Measurements from ENCODE around the gene OXT. TPM values are rescaled to one million over a fixed set of nuclear protein-coding genes. Genes with fewer than 3 reads are reported as not detected.

Gene OXT
- total and polyA plus RNA-seq, 2 of the 13 experiments (the other 11 are each of a cell fraction or from before 2014, with no cell fraction given), result not detected

DNA sequence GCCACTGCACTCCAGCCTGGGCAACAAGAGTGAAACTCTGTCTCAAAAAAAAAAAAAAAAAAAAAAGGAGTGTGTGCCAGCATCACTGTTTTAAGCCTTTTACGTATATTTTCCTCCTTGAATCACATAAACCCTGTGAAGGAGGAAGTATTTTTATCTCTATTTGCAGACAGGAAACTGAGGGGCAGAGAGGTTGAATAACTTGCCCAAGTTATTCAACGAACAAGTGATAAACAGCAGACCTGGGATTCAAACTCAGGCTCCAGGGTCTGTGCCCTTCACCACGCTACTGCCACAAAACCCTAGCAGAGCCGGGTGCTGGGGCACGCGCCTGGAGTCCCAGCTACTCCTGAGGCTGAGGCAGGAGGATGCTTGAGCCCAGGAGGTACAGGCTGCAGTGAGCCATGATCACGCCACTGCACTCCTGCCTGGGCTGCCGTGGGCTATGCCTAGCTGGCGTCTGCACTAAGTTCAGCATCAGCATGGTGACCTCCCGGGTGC is 22.5 kb downstream of the OXT start (continued):
- TF ChIP-seq ZNF317 (CRISPR knock-in tag; IDR thresholded peaks at IDR 0.05) (no peak), ZSCAN5A (CRISPR knock-in tag; IDR thresholded peaks at IDR 0.05; ENCODE audit: borderline replicate concordance) (no peak), SP4 (CRISPR knock-in tag; IDR thresholded peaks at IDR 0.05) (no peak)

- WGBS (ENCODE audit: low lambda C conversion rate), result 92% methylated on average over 13 of the region's 13 CpGs
- no peak overlapping the region for H2AFZ ChIP-seq (ENCODE audit: low read length)
- intact Hi-C loops (cut with micrococcal nuclease; ENCODE audit: unreplicated experiment), result no loop called here
- FAIRE-seq (no peak), DNase-seq (ENCODE audit: low spot score) (no peak), ATAC-seq (peak; percentile 15)
- peaks cover 0 to 11% of the 10 kb centered on the region in 2 experiments; a peak in 1 of 5 replicates for H3K27me3 ChIP-seq (ENCODE audit: control insufficient read depth in 1 of 2, insufficient read depth in 2 of 2, low read length in 2 of 2)
- no peak overlapping the region for H3K4me3 ChIP-seq (replicated peaks in 1 of 3; ENCODE audit: insufficient read depth in 1 of 3, low read depth in 2 of 3, low read length in 3 of 3)
- no peaks in the 10 kb centered on the region for H4K20me1 ChIP-seq (ENCODE audit: insufficient read depth, low read length)
- H3K4me1 ChIP-seq (ENCODE audit: insufficient read depth, low read length), result peaks cover 11% of the 10 kb centered on the region
- ChIA-PET CTCF (ENCODE audit: low intra/inter-chr PET ratio, low total read pairs) (no interaction called here), POLR2A (no interaction called here)
- no TSS peak for BruUV-seq (replicated peaks)
- no peak overlapping the region for H3K4me2 ChIP-seq (ENCODE audit: low read depth, low read length)
- in situ Hi-C loops (cut with HindIII; ENCODE audit: extremely low pct_ligation_motif_present, low pct_unique_long_range_greater_than_20kb), result no loop called here
- no peak overlapping the region for H3K27ac ChIP-seq (ENCODE audit: extremely low read length, insufficient read depth, low read length)
- no peaks in the 10 kb centered on the region for H3K36me3 ChIP-seq (replicated peaks in 1 of 2; ENCODE audit: control insufficient read depth in 1 of 2, insufficient read depth in 2 of 2, low read length in 2 of 2)
- H3K9me3 ChIP-seq (ENCODE audit: low read length), result no peaks in the 10 kb centered on the region
- H3K79me2 ChIP-seq (ENCODE audit: insufficient read depth, low read length), result no peaks in the 10 kb centered on the region
- H3K9ac ChIP-seq (ENCODE audit: insufficient read depth, low read depth, low read length), result no peak overlapping the region
- TF ChIP-seq ZNF274 (CRISPR knock-in tag; IDR thresholded peaks at IDR 0.05), result 0 out of 2 replicates have a peak, but pooled peaks have one; percentile 69
- 0 out of 2 replicates have a peak, but pooled peaks have one; percentile 56 for TF ChIP-seq SMAD9 (CRISPR knock-in tag; IDR thresholded peaks at IDR 0.05)
- TF ChIP-seq, protein P1, sequence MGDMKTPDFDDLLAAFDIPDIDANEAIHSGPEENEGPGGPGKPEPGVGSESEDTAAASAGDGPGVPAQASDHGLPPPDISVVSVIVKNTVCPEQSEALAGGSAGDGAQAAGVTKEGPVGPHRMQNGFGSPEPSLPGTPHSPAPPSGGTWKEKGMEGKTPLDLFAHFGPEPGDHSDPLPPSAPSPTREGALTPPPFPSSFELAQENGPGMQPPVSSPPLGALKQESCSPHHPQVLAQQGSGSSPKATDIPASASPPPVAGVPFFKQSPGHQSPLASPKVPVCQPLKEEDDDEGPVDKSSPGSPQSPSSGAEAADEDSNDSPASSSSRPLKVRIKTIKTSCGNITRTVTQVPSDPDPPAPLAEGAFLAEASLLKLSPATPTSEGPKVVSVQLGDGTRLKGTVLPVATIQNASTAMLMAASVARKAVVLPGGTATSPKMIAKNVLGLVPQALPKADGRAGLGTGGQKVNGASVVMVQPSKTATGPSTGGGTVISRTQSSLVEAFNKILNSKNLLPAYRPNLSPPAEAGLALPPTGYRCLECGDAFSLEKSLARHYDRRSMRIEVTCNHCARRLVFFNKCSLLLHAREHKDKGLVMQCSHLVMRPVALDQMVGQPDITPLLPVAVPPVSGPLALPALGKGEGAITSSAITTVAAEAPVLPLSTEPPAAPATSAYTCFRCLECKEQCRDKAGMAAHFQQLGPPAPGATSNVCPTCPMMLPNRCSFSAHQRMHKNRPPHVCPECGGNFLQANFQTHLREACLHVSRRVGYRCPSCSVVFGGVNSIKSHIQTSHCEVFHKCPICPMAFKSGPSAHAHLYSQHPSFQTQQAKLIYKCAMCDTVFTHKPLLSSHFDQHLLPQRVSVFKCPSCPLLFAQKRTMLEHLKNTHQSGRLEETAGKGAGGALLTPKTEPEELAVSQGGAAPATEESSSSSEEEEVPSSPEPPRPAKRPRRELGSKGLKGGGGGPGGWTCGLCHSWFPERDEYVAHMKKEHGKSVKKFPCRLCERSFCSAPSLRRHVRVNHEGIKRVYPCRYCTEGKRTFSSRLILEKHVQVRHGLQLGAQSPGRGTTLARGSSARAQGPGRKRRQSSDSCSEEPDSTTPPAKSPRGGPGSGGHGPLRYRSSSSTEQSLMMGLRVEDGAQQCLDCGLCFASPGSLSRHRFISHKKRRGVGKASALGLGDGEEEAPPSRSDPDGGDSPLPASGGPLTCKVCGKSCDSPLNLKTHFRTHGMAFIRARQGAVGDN (CRISPR knock-in tag; IDR thresholded peaks at IDR 0.05), result peak; percentile 85
- TF ChIP-seq SKI (IDR thresholded peaks at IDR 0.05; ENCODE audit: partially characterized antibody), result no peak
- TF ChIP-seq ZNF883 (CRISPR knock-in tag; IDR thresholded peaks at IDR 0.05; ENCODE audit: not compliant biosample characterization), result peak; percentile 45
- TF ChIP-seq ZNF33B (CRISPR knock-in tag; IDR thresholded peaks at IDR 0.05), result 0 out of 2 replicates have a peak, but pooled peaks have one; percentile 39
- TF ChIP-seq ZNF768 (CRISPR knock-in tag; IDR thresholded peaks at IDR 0.05), result peak; percentile 75; the same call in 1 of the 2 replicates
- peak; percentile 14; the same call in 1 of the 2 replicates for TF ChIP-seq SMAD1 (CRISPR knock-in tag; IDR thresholded peaks at IDR 0.05; ENCODE audit: borderline replicate concordance, low read depth)
- TF ChIP-seq ZNF773 (CRISPR knock-in tag; IDR thresholded peaks at IDR 0.05; ENCODE audit: borderline replicate concordance), result 0 out of 2 replicates have a peak, but pooled peaks have one; percentile 29
Measured at GRCh38 chr20:3094848-3095629, 23.6 kb downstream of the OXT start.
